HG03045 (cell line): ENCODE data around the gene SYCE3.
"Not testable (repeated sequence)": the region's sequence is repeated elsewhere in the genome, so short reads cannot be mapped to it uniquely, and the experiment has no call there.

Source experiments
- ATAC-seq: cut with Tn5 transposase; IDR thresholded peaks from one replicate; pipeline ENCODE4 v1.9.1; 2021; ENCODE audit warnings: mild to moderate bottlenecking, moderate library complexity; ENCODE audit not compliant: unreplicated experiment

The SYCE3 gene

GRCh38 chr22:50551160-50551752 is 11.5 kb downstream of the SYCE3 start:
- ATAC-seq = no peak

- ATAC-seq = no peak
Observed at GRCh38 chr22:50550395-50550794, 12.3 kb downstream of the SYCE3 start.

DNA sequence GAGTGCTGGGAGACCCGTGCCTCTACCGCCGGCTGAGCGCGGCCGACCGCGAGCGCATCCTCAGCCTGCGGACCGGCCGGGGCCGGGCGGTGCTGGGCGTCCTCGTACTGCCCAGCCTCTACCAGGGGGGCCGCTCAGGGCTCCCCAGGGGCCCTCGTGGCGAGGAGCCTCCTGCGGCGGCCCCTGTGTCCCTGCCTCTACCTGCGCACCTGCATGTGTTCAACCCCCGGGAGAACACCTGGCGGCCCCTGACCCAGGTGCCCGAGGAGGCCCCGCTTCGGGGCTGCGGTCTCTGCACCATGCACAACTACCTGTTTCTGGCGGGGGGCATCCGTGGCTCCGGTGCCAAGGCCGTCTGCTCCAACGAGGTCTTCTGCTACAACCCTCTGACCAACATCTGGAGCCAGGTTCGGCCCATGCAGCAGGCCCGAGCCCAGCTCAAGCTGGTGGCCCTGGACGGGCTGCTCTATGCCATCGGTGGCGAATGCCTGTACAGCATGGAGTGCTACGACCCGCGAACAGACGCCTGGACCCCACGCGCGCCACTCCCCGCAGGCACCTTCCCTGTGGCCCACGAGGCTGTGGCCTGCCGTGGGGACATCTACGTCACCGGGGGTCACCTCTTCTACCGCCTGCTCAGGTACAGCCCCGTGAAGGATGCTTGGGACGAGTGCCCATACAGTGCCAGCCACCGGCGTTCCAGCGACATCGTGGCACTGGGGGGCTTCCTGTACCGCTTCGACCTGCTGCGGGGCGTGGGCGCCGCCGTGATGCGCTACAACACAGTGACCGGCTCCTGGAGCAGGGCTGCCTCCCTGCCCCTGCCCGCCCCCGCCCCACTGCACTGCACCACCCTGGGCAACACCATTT is 13.6 kb downstream of the SYCE3 start:
- ATAC-seq = no peak

DNA sequence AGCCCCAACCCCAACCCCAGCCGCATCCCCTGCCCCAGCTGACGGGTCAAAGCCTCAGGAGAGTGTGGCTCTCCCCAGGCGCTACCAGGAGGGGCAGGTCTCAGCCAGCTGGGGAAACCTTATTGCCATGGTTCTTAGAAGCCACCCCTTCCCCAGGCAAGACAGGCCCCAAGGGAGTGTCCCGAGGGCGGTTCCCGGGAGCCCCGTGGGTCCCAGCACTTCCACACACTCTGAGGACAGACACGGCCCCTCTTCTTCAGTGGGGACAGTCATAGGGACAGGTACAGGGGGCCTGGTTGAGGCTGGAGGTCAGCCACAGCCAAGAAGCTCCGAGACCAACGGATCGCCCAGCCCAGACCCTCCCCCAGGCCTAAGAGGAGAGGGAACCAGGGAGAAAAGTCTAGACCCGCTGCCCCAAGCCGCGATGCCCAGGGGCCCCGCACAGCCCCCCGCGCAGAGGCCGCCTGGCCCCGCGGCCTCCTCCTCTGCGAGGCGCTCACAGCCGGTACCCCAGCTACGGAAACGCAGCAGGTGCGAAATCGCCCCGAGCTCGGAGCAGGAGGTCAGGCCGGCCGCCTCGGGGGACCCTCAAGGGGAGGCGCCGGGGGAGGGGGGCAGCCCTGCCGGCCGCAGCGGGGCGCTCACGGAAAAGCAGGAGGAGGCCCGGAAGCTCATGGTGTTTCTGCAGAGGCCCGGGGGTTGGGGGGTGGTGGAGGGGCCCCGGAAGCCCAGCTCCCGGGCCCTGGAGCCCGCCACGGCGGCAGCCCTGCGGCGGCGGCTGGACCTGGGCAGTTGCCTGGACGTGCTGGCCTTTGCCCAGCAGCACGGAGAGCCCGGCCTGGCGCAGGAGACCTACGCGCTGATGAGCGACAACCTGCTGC is 14.4 kb downstream of the SYCE3 start:
- no peak for ATAC-seq

DNA sequence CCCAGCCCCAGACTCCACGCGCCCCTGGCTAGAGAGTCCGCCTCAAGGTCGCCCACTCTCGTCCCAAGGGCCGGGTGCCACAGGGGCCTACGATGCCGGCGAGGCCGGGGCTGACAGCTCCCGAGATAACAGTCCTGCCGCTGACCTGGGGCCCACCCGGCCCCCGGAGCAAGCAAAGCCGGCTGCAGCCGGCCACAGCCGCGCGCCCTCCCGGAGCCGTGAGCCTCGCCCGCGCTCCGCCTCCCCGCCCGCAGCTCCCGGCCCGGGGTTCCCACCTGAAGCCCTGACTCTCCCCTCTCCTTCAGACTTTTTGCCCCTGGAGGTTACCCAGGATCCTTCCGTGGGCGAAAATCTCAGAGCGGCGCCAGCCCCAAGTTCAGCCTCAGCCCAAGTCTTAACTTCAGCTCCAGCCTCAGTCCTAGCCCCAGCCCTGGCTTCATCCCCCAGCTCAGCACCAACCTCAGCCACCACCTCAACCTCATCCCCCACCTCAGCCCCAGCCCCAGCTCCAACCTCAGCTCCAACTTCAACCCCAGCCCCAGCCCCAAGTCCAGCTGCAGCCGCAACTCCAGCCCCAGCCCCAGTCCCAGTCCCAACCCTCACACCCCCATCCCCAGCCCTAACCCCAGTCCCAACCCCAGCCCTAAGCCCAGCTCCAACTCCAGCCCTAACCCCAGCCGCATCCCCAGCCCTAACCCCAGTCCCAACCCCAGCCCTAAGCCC is 15.3 kb downstream of the SYCE3 start:
- ATAC-seq = no peak

DNA sequence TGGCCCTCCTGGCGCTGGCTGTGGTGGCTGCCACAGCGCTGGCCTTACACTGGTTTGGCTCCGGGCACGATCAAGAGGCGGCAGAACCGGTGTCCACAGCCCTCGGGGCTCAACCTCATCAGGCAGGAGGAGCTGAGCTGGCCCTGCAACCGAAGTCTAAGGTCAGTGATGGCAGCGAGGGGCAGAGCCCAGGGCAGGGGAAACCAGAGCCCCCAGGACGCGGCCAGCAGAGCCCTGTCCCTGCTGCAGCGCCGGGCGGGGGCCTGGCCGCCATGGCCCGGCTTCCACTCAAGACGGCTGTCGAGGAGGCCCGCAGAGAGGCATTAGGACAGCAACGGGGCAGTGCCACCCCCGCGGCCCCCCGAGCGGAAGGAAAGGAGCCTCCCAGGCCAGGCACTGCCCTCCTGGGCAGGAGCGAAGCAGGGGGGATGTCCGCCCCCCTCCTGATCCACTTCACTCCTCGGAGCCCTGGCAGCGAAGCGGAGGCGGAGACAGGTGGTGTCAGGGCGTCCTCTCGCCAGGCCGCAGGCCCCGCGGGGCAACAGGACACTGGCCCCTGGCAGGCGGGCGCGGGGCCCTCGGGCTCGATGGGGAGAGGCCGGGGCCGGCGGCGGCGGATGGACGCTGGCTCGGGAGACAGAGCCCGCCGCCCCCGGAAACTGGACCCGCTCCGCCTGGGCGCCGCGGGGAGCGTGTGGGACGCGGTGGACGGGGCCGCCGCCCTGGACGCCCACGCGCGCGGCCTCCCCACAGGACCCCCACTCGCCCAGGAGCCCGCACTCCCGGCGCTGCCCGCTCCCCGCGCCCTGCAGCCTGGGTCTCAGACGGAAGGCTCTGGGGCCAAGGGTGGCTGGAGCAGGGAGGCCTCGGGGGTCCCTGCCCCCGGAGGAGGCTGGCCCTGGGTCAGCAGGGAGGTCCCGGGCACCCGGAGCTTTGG is 16.1 kb downstream of the SYCE3 start:
- ATAC-seq = no peak

DNA sequence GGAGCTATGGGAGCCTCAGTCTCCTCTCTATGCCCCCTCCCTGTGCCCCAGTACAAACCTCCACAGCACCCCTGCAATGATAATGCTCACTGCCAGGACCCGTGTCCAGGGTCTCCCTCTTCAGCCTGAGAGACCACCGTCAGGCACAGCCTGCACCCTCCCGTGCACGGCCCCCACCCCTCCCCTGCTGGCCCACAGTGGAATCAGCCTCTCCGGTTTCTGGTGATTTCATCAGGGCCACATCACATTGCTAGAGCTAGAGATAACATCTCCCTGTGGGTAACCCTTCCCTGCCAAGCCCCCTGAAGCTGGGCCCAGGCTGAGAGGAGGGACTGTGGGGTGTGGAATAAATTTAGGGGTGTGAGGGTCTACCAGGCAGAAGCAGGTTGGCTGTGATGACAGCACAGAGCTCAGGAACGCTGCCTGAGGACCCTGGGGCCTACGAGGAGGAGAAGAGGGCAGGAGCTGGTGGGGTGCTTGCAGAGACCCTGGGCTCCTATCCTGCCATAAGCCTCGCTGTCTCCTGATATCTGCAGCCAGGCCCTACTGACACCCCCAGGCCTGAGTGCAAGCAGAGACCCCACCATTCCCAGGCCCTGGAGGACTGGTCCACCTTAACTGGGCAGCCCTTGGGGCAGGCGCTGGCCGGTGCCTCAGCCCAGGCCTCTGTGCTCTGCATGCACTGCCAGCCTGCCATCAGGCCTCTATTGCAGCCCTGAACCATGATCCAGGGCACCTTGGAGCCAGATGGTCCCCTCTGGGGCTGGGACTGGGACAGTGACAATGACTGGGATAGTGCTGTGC is 17.0 kb downstream of the SYCE3 start, which contains the start of gene KLHDC7B:
Gene KLHDC7B (plus strand): TSS at position 378 of the 804 bp plus-strand sequence. CDS start 345 bp downstream, at position 723.
- ATAC-seq = no peak

GRCh38 chr22:50544746-50545253 is 17.9 kb downstream of the SYCE3 start:
- ATAC-seq = no peak

DNA sequence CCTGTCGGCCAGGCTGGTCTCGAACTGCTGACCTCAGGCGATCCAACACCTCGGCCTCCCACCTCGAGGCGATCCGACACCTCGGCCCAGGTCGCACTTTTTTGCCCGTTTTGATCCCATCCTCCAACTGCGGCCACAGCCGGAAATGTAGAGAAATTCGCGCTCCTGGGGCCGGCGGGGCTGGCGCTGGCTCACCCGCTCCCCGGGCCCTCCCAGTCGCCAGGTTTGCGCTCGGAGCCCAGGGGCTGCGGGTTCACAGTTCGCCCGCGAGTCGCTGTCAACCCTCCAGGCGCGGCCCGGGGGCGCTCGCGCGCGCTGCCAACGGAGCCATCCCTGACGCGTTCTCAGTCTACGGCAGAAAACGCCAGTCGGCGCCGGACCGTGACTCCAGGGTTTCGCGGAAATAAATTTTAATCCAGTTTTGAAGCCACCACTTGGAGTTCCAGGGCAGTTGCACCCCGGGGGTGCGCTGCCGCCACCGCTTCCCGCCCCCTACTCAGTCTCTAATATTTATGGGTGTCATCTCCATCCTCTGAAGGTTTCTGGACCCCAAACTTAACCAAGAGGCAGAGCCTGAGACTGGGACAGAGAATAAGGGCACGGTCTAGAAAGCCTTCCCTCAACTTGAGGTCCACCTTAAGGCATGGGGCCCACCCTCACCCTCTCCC is 18.5 kb downstream of the SYCE3 start:
- ATAC-seq = no peak

DNA sequence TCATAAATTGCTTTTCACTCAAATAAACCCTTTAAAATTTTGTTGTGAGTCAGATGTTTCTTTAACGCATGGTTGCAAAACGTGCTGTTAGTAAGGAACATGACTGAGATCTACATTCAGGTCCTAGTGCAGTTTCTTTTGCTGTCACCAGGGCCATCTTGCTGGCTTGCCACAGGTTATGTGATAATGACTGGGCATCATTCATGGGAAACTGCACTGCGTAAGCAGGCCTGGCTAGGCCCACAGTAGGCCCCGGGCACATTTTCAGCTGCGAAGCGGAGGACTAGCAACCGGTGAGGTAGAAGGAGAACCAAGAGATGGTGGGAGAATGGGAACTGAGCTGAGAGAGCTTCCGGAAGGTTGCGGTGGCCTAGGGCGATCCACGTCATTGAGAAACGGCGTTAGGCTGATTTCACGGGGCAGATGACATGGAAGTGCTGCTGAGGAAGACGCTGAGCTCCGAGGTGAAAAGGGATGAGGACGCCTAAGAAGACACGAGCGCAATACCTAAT is 20.2 kb downstream of the SYCE3 start:
- no peak for ATAC-seq

- not testable (repeated sequence) for ATAC-seq
Observed at GRCh38 chr22:50541667-50542026, 21.1 kb downstream of the SYCE3 start.

DNA sequence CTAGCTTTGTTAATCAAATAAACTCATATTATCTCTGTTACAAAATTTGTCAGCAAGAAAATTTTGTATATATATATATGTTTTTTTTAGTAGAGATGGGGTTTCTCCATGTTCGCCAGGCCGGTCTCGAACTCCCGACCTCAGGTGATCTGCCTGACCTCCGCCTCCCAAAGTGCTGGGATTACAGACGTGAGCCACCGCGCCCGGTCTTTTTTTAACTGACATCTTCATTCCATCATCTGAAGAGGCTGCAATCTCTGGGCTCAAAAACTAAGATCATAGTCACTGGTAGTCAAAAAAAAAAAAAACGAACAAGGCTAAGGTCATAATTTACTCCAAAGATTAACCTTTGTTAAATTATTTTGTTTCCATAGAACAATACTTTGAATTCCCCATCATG is 22.3 kb downstream of the SYCE3 start:
- ATAC-seq = no peak

DNA sequence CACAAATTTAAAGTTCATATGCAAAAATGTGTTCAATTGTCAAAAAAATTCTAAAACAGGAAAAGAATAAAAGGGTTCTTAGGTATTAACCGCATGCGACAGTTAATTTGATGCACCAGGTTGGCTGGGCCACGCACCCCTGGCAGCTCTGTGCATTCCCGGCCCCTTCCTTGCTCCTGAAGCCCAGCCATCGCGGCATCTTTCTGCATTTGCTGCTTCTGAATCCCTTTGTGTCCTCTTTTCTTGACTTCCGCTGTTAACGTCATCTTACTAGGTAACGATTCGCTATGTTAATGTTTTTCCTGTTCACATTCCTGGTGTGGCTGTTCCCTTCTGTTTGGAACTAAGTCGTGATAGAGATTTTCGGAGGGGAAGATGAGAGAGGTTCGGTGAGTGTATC is 25.0 kb downstream of the SYCE3 start:
- ATAC-seq = no peak

- ATAC-seq = no peak
Observed at GRCh38 chr22:50536226-50536625, 26.5 kb downstream of the SYCE3 start.

GRCh38 chr22:50535113-50535512 is 27.6 kb downstream of the SYCE3 start:
- no peak for ATAC-seq

GRCh38 chr22:50533856-50534711 is 28.6 kb downstream of the SYCE3 start:
- not testable (repeated sequence) for ATAC-seq
